ENCODE measurements around the gene RNF144A.
A peak's percentile ranks its signal among the peaks of the same experiment; 100 is the strongest.

RNF144A gene

GRCh38 chr2:7007488-7007845 lies 90.3 kb downstream of the RNF144A start:
- Histone ChIP-seq H4K20me1 (ENCODE audit: insufficient read depth, low read length, poor library complexity, severe bottlenecking) (no peaks in the 10 kb centered on the region), H3K4me3 (ENCODE audit: low read length, poor library complexity, severe bottlenecking) (no peak overlapping the region), H3K9me3 (ENCODE audit: insufficient read depth, low read depth, low read length) (no peaks in the 10 kb centered on the region), H3K27me3 (ENCODE audit: insufficient read depth, low read length, poor library complexity, severe bottlenecking) (no peaks in the 10 kb centered on the region), H3K4me1 (ENCODE audit: insufficient read depth, low read length, poor library complexity, severe bottlenecking) (peaks cover 10% of the 10 kb centered on the region), H3K9ac (ENCODE audit: low read depth, low read length, poor library complexity, severe bottlenecking) (no peak overlapping the region), H3K4me2 (ENCODE audit: low read depth, low read length, poor library complexity, severe bottlenecking) (no peak overlapping the region), H3K36me3 (ENCODE audit: insufficient read depth, low read length) (no peaks in the 10 kb centered on the region), H2AFZ (ENCODE audit: low read length) (no peak overlapping the region), H3K79me2 (ENCODE audit: insufficient read depth, low read length) (no peaks in the 10 kb centered on the region), H3K9me2 (replicated peaks; ENCODE audit: low read depth, low read length) (no peaks in the 10 kb centered on the region), H3F3A (ENCODE audit: low read depth) (no peaks in the 10 kb centered on the region)
- TF ChIP-seq, protein P1, sequence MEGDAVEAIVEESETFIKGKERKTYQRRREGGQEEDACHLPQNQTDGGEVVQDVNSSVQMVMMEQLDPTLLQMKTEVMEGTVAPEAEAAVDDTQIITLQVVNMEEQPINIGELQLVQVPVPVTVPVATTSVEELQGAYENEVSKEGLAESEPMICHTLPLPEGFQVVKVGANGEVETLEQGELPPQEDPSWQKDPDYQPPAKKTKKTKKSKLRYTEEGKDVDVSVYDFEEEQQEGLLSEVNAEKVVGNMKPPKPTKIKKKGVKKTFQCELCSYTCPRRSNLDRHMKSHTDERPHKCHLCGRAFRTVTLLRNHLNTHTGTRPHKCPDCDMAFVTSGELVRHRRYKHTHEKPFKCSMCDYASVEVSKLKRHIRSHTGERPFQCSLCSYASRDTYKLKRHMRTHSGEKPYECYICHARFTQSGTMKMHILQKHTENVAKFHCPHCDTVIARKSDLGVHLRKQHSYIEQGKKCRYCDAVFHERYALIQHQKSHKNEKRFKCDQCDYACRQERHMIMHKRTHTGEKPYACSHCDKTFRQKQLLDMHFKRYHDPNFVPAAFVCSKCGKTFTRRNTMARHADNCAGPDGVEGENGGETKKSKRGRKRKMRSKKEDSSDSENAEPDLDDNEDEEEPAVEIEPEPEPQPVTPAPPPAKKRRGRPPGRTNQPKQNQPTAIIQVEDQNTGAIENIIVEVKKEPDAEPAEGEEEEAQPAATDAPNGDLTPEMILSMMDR (conservative IDR thresholded peaks at IDR 0.05; ENCODE audit: low read length), result no peak
- no peak for TF ChIP-seq EZH2phosphoT487 (IDR thresholded peaks at IDR 0.05; ENCODE audit: borderline replicate concordance)

DNA sequence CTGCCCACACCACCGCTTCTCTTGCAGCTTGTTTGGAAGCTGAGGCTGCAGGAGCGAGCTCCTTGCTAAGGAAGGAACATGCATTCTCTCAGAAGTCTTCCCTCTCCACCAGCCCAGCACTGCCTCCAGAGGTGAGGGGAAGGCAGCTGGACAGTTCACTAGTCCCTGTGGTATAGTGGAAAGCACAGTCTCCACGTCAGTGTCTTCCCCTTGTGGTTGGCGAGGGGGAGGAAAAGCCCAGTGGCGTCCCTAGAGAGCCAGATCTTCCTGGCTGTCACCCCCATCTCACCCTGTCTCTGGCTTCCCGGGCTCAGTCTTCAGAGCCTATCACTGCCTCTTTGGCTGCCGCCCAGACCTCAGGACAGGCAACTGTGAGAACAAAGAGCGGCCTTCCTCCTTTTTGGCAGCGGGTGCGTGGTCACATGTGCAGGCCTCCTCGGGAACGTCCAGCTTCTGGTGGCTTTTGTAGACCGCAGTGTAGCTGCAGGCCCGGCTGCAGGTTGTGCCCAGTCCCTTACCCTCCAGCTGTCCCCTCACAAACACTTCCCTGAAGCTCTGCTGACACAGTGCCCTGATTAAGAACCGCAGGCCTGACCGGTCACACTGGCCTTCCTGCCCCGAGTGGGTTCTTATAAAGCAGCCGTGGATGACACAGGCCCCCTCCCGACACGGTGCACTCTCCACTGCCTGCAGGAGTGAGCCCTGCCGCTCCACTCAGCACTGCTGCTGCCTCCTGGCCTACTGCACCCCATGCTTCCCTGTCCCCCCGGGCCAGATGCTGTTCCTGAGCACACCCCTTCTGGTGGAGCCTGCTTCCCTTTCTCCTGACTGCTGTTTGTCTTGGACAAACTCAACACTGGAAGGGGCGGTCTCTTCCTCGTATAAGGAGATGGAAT lies 90.9 kb downstream of the RNF144A start:
- no peak for TF ChIP-seq EZH2phosphoT487 (IDR thresholded peaks at IDR 0.05; ENCODE audit: borderline replicate concordance)
- TF ChIP-seq, protein P1 (conservative IDR thresholded peaks at IDR 0.05; ENCODE audit: low read length), result peak; percentile 33; the same call in 1 of the 2 replicates
- no peak overlapping the region for H2AFZ ChIP-seq (ENCODE audit: low read length)
- H3K9me2 ChIP-seq (replicated peaks; ENCODE audit: low read depth, low read length), result no peaks in the 10 kb centered on the region
- no peaks in the 10 kb centered on the region for H3K36me3 ChIP-seq (ENCODE audit: insufficient read depth, low read length)
- H3K4me3 ChIP-seq (ENCODE audit: low read length, poor library complexity, severe bottlenecking), result no peak overlapping the region
- H3K4me1 ChIP-seq (ENCODE audit: insufficient read depth, low read length, poor library complexity, severe bottlenecking), result peaks cover 10% of the 10 kb centered on the region
- no peak overlapping the region for H3K9ac ChIP-seq (ENCODE audit: low read depth, low read length, poor library complexity, severe bottlenecking)
- no peak overlapping the region for H3K4me2 ChIP-seq (ENCODE audit: low read depth, low read length, poor library complexity, severe bottlenecking)
- H4K20me1 ChIP-seq (ENCODE audit: insufficient read depth, low read length, poor library complexity, severe bottlenecking), result no peaks in the 10 kb centered on the region
- no peaks in the 10 kb centered on the region for H3K27me3 ChIP-seq (ENCODE audit: insufficient read depth, low read length, poor library complexity, severe bottlenecking)
- no peaks in the 10 kb centered on the region for H3K79me2 ChIP-seq (ENCODE audit: insufficient read depth, low read length)
- no peaks in the 10 kb centered on the region for H3F3A ChIP-seq (ENCODE audit: low read depth)
- no peaks in the 10 kb centered on the region for H3K9me3 ChIP-seq (ENCODE audit: insufficient read depth, low read depth, low read length)

DNA sequence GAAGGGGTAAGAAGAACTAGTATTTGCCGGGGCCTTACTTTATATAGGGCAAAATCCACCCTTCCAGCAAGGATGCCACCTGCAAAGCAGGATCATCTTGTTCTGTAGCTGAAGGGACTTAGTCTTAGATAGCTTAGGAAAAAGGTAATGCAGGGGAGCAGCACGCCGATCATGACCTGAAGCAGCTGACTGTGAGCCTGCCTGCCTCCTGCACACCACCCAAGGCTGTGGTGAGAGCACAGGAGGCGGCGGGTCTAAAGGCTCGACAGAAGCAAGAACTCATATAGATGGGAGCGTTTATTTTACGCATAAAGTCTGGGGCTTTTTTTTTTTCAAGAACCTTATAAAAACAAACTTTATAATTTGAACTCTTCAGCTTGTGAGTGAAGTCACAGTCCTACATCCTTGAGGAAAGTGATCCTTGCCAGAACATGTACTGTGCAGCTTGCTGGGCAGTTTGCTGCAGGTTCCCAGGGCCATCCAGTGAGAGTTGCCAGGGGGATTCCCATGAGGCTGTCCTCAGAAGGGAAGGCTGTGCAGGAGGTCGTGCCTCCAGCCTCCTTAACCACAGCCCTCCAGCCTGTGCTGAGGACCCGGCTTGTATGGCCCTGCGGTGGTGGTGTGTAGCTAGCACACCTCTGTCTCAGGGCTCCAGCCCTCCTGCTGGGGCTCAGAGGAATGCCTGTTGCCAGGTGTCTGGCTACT lies 92.1 kb downstream of the RNF144A start:
- Histone ChIP-seq H2AFZ (ENCODE audit: low read length) (no peak overlapping the region), H3K4me2 (ENCODE audit: low read depth, low read length, poor library complexity, severe bottlenecking) (no peak overlapping the region), H3K4me1 (ENCODE audit: insufficient read depth, low read length, poor library complexity, severe bottlenecking) (peaks cover 14% of the 10 kb centered on the region), H3K79me2 (ENCODE audit: insufficient read depth, low read length) (no peaks in the 10 kb centered on the region), H3K9ac (ENCODE audit: low read depth, low read length, poor library complexity, severe bottlenecking) (no peak overlapping the region), H3K9me3 (ENCODE audit: insufficient read depth, low read depth, low read length) (no peaks in the 10 kb centered on the region), H3F3A (ENCODE audit: low read depth) (no peaks in the 10 kb centered on the region), H4K20me1 (ENCODE audit: insufficient read depth, low read length, poor library complexity, severe bottlenecking) (no peaks in the 10 kb centered on the region), H3K36me3 (ENCODE audit: insufficient read depth, low read length) (no peaks in the 10 kb centered on the region), H3K27me3 (ENCODE audit: insufficient read depth, low read length, poor library complexity, severe bottlenecking) (no peaks in the 10 kb centered on the region), H3K4me3 (ENCODE audit: low read length, poor library complexity, severe bottlenecking) (no peak overlapping the region), H3K9me2 (replicated peaks; ENCODE audit: low read depth, low read length) (no peaks in the 10 kb centered on the region)
- TF ChIP-seq, protein P1 (conservative IDR thresholded peaks at IDR 0.05; ENCODE audit: low read length), result no peak
- no peak for TF ChIP-seq EZH2phosphoT487 (IDR thresholded peaks at IDR 0.05; ENCODE audit: borderline replicate concordance)
